ENCODE data around the gene GIMAP2. TPM values are rescaled to one million over a fixed set of nuclear protein-coding genes. Genes with fewer than 3 reads are reported as not detected.
A peak's percentile ranks its signal among the peaks of the same experiment; 100 is the strongest.

The GIMAP2 gene
- total and polyA plus RNA-seq, 12 donors, result 2.1 to 17.5 (median 4.8) TPM

- no peak for DNase-seq
- peaks cover 0 to 45% (median 12%) of the 10 kb centered on the region in 9 donors for H3K4me1 ChIP-seq
- H3K27ac ChIP-seq, result peak overlapping the region; percentile 55 to 94 (median 80)
- peaks cover 0 to 5% (median 0%) of the 10 kb centered on the region in 11 donors for H3K9me3 ChIP-seq
- intact Hi-C loops (cut with DNase I), result loop anchor here in 2 of 10 donors (5.0 to 10.0 kb wide), 2 partner anchors 49 to 56 kb away; partner anchors contain the start of gene GIMAP5 (in 1 of the 2)
- ATAC-seq, result peak in 4 of 8 donors; percentile 52 to 66 (median 58)
- H3K27me3 ChIP-seq, result no peaks in the 10 kb centered on the region
- H3K36me3 ChIP-seq, result peaks cover 0 to 31% (median 12%) of the 10 kb centered on the region in 9 donors
- no peak for TF ChIP-seq CTCF (IDR thresholded peaks at IDR 0.05)
- WGBS, 2 donors, result 40 to 61% methylated on average over 8 to 9 of the region's 9 CpGs
- peak overlapping the region; percentile 14 to 67 (median 52) for H3K4me3 ChIP-seq
Observed at GRCh38 chr7:150686030-150686631, 625 bp downstream of the GIMAP2 start.

GRCh38 chr7:150688630-150689029 is 3.1 kb downstream of the GIMAP2 start:
- H3K27ac ChIP-seq, result peak overlapping the region in 1 of 10 donors; percentile 47
- H3K36me3 ChIP-seq, result peaks cover 0 to 53% (median 12%) of the 10 kb centered on the region in 9 donors
- DNase-seq (no peak), ATAC-seq (no peak)
- no peak for TF ChIP-seq CTCF (IDR thresholded peaks at IDR 0.05)
- WGBS, 2 donors, result 95 to 96% methylated on average over 6 of the region's 6 CpGs
- H3K9me3 ChIP-seq, result peaks cover 0 to 20% (median 0%) of the 10 kb centered on the region in 11 donors
- intact Hi-C loops (cut with DNase I), result loop anchor here in 2 of 10 donors (5.0 to 10.0 kb wide), 2 partner anchors 46 to 54 kb away; partner anchors contain the start of gene GIMAP5 (in 1 of the 2)
- no peak overlapping the region for H3K4me3 ChIP-seq
- peaks cover 0 to 41% (median 12%) of the 10 kb centered on the region in 9 donors for H3K4me1 ChIP-seq
- no peaks in the 10 kb centered on the region for H3K27me3 ChIP-seq

- TF ChIP-seq CTCF (IDR thresholded peaks at IDR 0.05), result no peak
- 47 to 54% methylated on average over 2 of the region's 2 CpGs for WGBS, 2 donors
- H3K4me1 ChIP-seq, result no peaks in the 10 kb centered on the region
- no peaks in the 10 kb centered on the region for H3K27me3 ChIP-seq
- H3K4me3 ChIP-seq, result no peak overlapping the region
- no peak for ATAC-seq
- peaks cover 0 to 26% (median 3%) of the 10 kb centered on the region in 9 donors for H3K36me3 ChIP-seq
- no peak overlapping the region for H3K27ac ChIP-seq
- DNase-seq, result no peak
- H3K9me3 ChIP-seq, result peaks cover 0 to 88% (median 20%) of the 10 kb centered on the region in 11 donors
- intact Hi-C loops (cut with DNase I), result no loop called here
Observed at GRCh38 chr7:150695654-150696053, 10.1 kb downstream of the GIMAP2 start.

GRCh38 chr7:150703209-150703608 is 17.7 kb downstream of the GIMAP2 start:
- Histone ChIP-seq H3K27me3 (no peaks in the 10 kb centered on the region), H3K36me3 (no peaks in the 10 kb centered on the region), H3K27ac (no peak overlapping the region), H3K4me1 (no peaks in the 10 kb centered on the region), H3K4me3 (no peak overlapping the region), H3K9me3 (peaks cover 3 to 93% (median 56%) of the 10 kb centered on the region in 11 donors)
- no peak for ATAC-seq
- intact Hi-C loops (cut with DNase I), result no loop called here
- no peak for TF ChIP-seq CTCF (IDR thresholded peaks at IDR 0.05)
- no peak for DNase-seq
- WGBS, 2 donors, result 90 to 92% methylated on average over 1 of the region's 1 CpG
